ENCODE measurements around the gene EPHB2.
"Not testable (repeated sequence)": the region's sequence is repeated elsewhere in the genome, so short reads cannot be mapped to it uniquely, and the experiment has no call there.

Gene EPHB2

DNA sequence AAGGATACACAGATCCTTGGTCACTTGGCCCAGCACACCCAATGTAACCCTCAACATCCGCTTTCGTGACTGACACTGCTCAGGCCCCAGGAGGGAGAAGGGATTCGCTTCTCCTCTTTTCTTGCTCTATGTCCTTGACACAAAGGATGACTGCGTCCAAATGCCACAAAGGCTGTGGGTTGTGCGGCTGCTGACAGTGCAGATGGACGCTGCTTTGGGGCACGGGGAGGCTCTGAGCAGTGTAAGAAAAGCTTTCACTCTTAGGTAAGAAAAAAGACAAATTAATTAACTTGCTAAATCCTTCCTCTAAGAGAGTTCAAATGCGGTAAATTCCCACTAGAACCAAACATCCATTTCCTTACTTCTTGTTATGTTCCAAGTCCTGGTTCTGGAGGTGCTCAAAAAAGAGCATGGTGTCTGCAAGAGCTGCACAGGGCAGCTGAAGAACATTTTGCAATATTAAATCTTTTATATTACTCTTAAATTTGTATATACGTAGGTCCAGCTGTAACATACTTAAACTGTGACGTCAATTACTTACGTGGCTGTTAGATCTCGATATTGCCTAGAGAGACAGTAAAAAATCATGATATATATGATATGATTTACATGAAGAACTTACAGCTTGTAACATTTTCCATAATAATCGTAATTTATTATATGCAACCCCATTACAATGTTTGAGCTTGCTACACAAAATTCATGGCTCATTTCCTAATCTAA is 19.4 kb upstream of the EPHB2 start:
- DNase-seq (ENCODE audit: low spot score), result no peak

DNA sequence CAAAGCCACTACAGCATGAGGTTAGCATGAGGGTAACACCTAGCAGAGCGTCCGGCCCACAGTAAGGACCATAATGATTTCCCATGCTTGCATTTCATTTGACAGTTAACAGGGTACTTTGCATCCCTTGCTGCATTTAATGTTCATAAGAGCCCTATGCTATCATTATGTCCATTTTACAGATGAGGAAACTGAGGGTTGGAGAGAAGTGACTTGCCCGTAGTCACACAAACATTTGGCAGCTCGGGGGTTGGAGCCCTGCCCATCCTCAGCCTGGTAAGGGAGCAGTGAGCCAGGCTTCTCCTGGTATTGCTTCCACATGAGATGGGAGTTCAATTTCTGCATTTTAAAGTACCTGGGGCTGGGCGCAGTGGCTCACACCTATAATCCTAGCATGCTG is 16.5 kb upstream of the EPHB2 start:
- DNase-seq (ENCODE audit: low spot score), result no peak

DNA sequence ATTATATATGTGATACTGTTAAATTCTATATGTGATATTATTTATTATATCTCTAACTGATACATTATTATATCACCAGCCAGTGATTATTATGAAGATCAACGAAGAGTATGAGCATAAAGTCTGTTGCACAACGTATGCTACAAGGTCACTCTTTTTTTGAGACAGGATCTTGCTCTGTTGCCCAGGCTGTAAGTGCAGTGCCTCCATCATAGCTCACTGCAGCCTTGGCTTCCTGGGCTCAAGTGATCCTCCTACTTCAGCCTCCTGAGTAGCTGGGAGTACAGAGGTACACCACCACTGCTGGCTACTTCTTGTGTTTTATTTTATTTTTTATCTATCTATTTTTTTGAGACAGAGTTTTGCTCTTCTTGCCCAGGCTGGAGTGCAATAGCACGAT is 14.0 kb upstream of the EPHB2 start:
- DNase-seq (ENCODE audit: low spot score), result no peak

DNA sequence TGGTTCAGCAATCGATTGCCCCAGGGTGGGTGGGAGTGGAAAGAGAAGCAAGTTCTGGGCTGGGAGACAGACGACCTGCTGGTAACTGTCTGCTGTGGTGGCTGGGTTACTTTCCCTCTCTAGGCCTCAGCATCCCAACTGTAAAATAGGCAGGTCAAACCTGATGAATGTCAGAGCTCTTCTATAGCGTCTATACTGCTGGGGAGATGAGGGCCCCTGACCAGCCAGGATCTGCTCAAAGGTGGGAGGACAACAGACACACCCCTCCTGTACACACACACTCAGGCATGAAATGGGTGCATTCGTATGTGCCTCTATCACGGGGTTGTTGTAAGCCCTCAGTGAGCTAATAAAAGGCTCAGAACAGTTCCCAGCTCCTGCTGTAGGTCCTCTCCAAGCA is 12.7 kb upstream of the EPHB2 start:
- DNase-seq (ENCODE audit: low spot score), result no peak

DNA sequence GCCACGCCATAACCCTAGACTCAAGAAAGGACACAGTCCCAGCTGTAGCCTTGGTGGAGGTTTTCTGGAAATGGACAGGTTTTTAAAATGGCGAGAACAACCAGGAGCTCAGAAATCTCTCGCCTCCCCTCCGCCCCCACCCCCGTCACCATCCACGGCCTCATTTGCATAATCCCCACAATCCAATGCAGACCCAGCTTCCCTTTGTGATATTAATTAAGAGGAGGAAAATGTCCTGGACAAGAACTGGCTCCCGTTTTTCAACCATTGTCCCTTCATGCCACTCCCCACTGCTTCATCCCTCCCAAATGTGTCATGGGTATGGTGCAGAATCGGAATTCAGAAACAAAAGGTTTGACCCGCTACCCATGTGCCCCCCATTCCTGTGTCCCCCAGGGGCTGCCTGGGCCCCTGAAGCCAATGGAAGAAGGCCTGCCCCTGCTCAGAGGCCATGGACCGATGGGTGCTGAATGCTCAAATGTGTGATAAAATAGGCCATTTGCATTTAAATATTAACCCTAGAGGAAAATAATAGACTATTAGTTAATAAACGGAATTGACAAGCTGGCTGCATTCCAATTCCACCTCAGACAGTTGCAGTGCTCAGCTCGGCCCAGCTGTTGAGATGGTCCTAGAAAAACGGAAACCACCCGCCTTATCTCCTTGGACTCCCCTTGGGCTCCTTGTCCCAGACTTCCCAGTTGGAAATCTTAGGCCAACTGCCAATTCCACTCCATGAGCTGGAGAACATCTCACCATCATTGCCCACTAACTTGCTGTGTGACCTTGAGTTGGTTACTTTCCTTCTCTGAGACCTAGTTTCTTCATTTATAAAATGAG is 10.7 kb upstream of the EPHB2 start:
- no peak for DNase-seq (ENCODE audit: low spot score)

DNA sequence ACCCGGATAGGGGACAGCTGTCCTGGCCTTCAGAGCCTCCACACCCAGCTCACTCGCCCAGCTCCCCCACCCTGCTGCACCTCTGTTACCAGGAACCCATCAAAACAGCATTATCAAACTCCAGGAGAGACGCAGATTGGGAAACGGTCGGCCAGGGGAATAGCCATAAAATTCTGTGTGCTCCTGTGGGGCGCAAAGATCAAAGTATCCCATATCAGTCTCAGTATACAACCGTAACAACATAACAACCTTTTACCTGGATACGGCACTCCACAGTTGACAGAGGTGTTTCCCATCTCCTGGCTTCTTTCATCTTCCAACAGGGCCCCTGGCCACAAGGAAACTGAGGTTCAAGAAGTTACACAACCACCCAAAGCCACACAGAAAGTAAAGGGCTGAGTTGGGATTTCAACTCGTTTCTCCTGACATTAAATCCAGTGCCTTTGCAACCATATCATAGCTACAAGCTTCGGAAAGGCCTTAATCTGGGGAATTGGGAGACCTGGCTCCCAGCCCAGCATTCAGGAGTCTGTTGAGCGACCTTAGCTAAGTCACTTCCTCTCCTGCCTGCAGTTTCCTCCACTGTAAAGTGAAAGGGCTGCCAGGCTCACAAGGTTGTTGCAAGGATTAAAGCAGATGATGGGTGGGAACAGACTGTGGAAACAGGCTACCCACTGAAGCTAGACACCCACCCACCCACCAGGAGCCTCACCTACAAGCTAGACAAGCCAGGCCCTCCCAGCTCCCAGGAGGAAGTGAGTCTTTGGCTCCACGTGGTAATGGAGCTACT is 8.1 kb upstream of the EPHB2 start:
- no peak for DNase-seq (ENCODE audit: low spot score)

DNA sequence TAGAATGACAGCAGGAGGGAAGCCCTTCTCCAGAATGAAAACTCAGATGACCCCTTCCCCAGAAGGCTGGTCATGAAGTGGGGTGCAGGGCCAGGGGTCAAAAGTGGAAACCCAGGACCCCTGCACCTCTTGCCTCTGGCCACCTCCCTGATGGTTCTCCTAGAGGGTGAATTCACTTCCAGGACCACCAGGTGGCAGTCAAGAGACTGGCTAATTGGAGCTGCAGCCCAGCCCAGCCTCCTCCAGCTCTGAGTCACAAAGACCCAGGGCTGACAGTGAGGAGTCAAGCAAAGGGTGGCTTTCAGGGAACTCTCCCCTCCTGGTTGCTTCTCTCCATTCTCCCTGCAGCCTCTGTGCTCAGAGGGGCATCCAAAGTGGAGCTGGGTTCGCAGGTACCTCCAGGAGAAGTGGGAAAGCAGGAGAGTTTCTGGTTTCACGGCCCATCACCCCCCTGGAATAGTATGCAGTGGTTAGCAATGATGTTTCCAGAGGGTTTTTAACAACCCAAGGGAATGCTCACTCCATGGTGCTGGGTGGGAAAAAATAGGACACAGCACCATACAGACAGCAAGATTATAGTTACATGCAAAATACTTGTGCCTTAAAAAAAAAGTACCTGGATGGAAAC is 6.1 kb upstream of the EPHB2 start:
- DNase-seq (ENCODE audit: low spot score), result peak; percentile 86

DNA sequence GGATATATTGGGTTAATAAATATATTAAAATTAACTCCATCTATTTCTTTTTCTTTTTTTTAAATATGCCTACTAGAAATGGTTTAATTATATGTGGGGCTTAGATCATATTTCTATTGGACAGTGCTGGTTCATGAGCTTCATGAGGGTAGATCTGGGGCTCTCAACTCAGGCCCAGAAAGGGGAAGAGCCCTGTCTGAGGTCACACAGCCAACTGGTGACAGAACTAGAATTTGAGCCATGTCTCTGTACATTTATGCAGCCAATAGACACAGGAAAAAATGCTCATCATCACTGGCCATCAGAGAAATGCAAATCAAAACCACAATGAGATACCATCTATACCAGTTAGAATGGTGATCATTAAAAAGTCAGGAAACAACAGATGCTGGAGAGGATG is 5.1 kb upstream of the EPHB2 start:
- no peak for DNase-seq (ENCODE audit: low spot score)

DNA sequence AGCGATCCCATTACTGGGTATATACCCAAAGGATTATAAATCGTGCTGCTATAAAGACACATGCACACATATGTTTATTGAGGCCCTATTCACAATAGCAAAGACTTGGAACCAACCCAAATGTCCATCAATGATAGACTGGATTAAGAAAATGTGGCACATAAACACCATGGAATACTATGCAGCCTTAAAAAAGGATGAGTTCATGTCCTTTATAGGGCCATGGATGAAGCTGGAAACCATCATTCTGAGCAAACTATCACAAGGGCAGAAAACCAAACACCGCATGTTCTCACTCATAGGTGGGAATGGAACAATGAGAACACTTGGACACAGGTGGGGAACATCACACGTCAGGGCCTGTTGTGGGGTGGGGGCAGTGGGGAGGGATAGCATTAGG is 4.5 kb upstream of the EPHB2 start:
- not testable (repeated sequence) for DNase-seq (ENCODE audit: low spot score)

DNA sequence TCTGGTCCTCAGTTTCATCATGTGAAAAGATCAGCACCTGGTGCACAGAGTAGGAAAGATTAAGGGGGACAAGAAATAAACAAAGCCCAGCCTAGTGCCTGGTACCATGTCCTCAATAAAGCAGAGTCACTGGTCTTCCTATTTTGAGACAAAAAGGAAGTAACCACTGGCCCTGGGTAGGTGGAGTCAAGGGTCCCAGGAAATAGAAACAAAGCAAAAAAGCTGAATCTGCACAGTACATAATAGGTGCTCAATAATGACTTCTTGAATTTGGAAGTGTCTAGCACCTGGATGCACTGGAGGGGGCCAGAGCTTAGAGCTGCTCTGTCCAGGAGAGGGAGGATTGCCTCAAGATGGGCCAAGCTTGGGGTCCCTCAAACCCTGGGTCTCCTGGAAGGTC is 1.9 kb upstream of the EPHB2 start:
- no peak for DNase-seq (ENCODE audit: low spot score)

DNA sequence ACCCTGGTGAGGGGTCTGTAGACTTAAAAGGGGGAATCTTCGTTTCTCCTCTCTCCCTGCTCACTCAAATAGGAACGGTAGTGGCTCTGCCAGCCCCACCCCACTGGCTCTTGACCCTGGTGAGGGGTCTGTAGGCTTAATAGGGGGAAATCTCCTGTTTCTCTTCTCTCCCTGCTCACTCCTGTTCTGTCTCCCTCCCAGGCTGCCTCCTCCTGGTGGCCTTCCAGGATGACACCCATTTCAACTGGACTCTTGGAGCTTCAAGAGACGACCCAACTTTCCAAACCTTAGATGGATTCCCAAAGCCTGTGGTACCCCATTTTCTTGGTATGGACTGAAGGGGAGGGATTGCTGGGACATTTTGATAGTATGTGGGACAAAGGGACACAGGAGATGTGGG is 1.4 kb upstream of the EPHB2 start:
- DNase-seq (ENCODE audit: low spot score), result no peak

DNA sequence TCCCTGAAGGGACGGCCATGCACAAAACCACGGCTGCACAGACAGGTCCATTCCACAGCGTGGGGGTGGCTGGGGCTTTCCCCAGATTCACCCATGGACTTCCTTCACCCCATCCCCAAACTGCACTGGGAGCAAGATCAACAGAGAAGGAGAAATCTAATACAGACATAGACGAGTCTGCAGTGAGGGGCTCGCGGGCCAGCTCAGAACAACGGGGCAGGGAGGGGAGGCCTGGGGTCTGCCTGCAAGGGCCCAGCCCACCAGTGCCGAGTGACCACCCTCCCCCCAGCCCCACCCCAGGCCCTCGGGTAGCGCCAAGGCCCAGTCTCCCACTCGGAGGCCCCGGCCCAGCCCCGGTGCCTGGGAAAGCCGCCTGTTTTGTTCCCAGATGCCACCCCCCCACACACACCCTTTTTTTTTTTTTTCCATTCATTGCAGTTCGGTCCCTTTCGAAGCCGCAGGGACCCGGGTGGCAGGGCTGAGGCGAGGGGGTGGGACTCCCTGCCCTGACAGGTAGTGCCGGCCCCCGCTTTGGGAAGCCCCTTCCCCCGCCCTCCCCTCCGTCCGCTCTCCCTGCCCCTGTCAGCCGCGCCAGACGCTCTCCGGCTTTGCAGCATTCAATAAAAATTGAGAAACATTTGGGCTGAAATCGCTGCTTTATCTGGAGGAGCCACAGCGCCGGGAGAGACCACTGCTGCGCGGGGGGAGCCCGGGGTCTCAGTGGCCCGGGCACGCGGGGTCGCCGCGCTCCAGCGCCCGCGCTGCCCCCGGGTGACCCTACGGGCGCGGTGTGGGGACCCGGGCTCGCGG is 543 bp upstream of the EPHB2 start:
- peak; percentile 53 for DNase-seq (ENCODE audit: low spot score)

DNA sequence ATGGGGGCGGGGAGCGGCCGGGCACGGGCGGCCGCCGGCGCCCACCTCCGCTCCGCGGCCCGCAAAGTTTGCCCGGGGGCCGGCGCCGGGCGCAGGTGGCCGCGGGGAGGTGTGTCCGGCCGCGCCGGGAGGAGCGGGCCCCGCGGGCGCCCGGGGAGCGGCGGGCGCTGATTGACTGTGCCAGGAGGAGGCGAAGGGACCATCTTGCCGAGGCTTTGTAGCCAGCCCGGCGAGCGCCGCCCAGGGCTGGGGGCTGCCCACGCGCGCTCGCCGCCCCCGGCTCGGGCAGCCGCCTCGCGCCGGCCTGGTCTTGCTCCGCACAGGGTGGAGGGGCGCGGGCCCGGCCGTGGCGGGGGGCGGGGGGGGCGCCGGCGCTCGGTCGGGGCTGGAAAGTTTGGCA is 432 bp downstream of the EPHB2 start:
- DNase-seq (ENCODE audit: low spot score), result no peak

DNA sequence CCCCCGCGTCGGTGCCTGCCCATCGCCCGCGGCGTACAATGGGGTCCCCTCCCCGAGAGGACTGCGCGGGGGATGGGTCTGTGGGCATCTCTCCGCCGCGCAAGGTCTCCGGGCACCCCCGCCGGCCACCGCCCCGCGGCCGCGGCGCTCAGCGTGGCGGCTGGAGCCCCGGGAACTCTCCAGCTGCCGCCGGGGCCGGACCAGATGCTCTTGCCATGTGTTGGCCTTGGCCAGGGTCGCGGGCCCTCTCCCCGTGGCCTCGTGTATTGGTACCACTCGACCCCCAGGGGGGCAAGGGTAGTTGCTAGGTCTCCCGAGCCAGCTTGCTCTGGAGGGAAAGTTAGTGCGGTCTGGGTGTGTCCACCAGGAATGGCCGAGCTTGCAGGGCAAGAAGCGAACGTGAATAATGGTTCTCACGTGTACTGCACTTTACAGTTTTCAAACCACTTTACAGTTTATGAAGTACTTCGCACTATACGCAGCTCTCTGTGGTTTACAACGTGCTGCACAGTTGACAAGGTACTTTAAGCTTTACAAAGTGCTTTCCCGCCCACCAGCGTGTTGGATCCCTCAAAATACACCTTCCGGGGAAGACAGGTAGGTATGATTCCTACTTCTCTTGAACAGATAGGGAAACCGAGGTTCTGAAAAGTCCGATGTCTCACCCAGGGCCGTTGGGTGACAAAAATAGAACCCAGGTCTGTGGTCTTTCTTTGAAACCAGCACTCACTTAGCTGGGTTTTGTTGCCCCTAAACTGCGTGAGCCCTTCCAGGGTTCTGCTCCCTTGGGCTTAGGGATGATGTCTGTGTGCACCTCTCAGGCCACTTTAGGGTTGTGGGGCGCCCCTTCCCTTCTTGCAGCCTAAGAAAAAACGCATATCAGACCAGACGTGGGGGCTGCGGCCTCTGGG is 1.2 kb downstream of the EPHB2 start:
- no peak for DNase-seq (ENCODE audit: low spot score)

DNA sequence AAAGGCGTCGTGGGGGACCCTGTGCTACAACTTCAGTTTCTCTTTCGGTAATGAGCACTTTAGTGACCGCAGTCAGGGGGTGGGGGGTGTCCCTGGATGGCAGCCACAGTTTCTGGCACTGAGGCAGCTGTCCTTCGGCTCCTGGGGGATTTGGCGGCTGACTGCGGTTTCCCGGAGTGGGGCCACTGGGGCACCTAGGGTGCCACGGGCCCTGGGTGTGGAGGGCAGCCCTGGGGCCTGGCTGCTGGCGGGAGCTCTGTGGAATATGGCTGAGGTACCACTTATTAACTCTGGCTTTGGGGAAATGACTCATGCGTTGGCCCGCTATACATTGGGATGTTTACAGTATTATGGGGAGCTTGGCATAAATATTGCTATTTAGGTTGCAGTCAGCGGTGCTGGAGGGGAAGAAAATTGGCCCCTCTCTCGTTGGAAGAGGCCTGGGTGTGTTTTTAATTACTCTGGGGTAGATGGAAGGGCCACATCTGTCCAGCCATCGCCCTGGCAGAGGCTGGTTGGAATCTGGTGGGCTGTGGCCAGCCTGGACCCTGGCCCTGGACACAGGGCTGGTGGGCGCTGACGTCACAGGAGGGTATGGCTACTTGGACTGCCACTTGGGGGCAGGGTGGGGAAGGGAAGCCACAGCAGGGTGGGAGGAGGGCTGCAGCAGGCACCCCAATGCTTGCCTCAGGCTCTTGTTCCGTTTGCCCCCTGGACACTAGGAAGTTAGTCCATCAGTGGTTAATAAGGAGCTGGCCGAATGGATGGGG is 2.0 kb downstream of the EPHB2 start:
- no peak for DNase-seq (ENCODE audit: low spot score)

DNA sequence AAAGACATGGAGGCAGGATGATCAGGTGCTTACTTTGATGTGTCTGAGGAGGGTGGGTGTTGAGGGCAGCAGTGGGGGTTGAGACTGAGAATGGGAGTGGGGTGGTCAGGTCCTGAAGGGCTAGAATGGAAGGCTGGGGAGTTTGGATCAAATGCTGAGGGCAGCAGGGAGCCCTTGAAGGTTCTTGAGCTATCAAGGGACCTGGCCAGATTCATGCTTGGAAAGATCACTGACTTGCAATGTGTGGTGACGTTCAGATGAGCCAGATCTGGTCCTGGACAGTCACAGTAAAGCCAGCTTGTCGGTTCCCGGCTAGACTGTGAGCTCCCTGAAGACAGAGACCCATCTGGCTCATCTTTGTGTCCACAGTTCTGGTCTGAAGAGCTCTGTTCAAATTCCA is 3.8 kb downstream of the EPHB2 start:
- no peak for DNase-seq (ENCODE audit: low spot score)

DNA sequence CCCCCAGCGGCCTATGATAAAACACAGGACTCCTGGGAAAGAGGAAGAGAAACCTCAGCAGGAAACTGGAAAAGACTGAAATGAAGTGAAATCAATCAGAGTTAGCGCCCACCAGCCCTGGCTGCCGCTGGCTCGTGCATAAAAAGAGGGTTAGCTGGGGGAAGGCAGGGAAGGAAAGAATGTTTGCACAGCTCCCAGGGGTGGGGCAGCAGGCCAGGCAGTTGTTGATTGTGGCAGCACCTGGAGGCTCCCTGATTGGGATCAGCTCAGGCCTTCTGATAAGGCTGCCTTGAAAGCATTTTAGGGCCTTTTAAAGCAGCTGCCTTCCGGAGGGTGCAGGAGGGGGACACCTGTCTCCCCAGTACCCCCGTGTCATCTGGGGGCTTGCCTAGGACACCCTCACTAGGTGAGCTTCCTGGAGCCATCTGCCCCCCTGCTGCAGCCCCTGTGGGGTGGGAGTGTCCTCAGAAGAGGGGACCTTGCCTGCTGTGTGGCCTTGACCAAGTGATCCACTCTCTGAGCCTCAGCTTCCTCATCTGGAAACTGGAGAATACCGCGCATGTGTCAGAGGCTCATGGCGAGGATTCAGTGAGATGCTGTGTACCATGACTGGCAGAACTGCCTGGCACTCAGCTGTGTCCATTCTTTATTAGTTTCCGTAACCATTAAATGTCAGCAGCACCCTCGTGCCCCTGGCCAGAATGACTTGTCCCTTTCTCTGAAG is 6.6 kb downstream of the EPHB2 start:
- DNase-seq (ENCODE audit: low spot score), result no peak

DNA sequence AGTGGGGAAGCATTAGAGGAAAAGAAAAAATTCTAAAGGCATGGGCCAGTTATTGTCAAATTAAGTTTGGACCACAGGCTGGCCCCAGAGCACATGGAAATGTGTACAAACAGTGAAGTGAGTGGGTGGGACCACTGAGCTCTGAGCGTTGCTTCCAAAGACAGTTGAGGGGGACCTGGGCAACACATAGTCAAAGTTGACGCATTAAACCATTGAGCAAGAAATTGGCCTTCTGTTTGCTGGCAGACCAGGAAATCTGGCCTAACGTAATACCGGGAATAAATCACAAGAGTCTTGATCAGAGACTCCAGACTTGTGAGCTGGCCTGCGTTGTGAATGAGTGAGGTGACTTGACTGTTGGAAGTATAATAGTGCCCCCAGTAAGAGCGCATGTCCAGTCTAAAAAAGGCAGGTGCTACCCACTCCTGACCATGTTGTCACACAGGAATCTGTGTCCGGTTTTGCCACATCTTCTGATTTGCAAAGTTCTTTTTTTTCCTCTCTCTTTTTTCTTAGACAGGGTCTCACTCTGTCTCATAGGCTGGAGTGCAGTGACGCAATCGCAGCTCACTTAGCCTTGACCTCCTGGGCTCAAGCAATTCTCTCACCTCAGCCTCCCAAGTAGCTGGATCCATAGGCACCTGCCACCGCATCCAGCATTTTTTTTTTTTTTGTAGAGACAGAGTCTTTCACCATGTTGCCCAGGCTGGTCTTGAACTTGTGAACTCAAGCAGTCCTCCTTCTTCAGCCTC is 10.7 kb downstream of the EPHB2 start:
- DNase-seq (ENCODE audit: low spot score), result no peak
